HUES64 (cell line): ENCODE measurements around the gene CCNT2. TPM values are rescaled to one million over a fixed set of nuclear protein-coding genes. Genes with fewer than 3 reads are reported as not detected.

ENCODE experiments used
- H3K27ac ChIP-seq: 2 replicates; pipeline ENCODE4 v1.7.0; 2013; ENCODE audit warnings: low read depth, low read length, inconsistent platforms
- H3K27me3 ChIP-seq: 2 replicates; pipeline ENCODE4 v1.6.1; 2013; ENCODE audit warnings: mild to moderate bottlenecking, low read length; ENCODE audit not compliant: insufficient read depth
- H3K36me3 ChIP-seq: 2 replicates; pipeline ENCODE4 v1.6.1; 2013; ENCODE audit warnings: mild to moderate bottlenecking, low read length; ENCODE audit not compliant: insufficient read depth
- H3K4me1 ChIP-seq: 2 replicates; pipeline ENCODE4 v1.6.1; 2013; ENCODE audit warnings: mild to moderate bottlenecking, low read length, moderate library complexity; ENCODE audit not compliant: insufficient read depth
- H3K4me3 ChIP-seq: 2 replicates; pipeline ENCODE4 v1.5.1; 2013; ENCODE audit warnings: mild to moderate bottlenecking, low read length, moderate library complexity
- H3K9ac ChIP-seq: 2 replicates; pipeline ENCODE4 v1.6.1; 2013; ENCODE audit warnings: mild to moderate bottlenecking, low read depth, low read length
- H3K9me3 ChIP-seq: 2 replicates; pipeline ENCODE4 v1.6.1; 2013; ENCODE audit warnings: low read depth, low read length; ENCODE audit not compliant: insufficient read depth
- WGBS: fragments of 150-250, 120-280 bp; methylation state at CpG from one replicate; pipeline ENCODE4 v1.1.7; 2013; ENCODE audit warnings: missing lambda C conversion rate; 5-methylcytosine and 5-hydroxymethylcytosine counted together
- polyA plus RNA-seq, 2 experiments: library from polyadenylated mRNA; stranded (reverse); fragments of 50-300 nt; gene quantifications; one replicate each; pipeline ENCODE4 v1.2.3, GENCODE V29; 2013

Gene CCNT2
- 29.3 TPM for polyA plus RNA-seq (2013, experiment 1 of 2)
- polyA plus RNA-seq (2013, experiment 2 of 2), result 33.2 TPM

DNA sequence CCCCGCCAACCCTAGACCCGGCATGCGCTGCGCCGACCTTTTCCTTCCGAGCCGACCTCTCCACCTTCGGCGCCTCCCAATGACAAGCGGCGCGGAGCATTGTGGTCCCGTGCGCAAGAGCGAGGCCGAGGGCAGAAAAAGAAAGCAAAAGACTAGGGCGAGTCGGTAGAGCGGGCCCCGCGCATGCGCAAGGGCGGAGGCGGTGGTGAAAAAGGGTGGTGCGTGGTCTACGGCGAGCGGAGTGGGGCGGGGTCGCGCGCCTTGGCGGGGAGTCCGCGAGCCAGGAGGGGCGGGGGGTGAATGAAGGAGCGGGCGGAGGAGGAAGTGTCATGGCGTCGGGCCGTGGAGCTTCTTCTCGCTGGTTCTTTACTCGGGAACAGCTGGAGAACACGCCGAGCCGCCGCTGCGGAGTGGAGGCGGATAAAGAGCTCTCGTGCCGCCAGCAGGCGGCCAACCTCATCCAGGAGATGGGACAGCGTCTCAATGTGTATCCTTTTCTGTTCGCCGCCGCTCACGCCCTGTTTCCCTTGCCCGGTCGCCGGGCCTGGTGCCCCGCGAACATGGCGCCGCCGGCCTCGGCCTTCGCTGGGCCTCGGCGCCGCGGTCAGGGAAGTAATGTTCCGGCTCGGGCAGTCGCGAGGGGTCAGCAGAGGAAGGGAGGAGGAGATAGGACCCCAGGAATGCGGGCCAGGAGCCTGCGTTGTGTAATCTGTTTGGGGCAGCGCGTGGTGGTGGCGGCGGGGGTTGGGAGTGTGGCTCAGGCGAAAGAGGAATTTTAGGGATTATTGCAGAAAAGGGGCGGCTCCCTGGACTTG is at the start of gene CCNT2:
Gene CCNT2 (plus strand): TSS at position 297 of the 815 bp plus-strand sequence. CDS start 33 bp downstream, at position 330.
- Histone ChIP-seq H3K4me3 (peak within 1 kb of the TSS; percentile 96), H3K27ac (peak within 1 kb of the TSS; percentile 100), H3K9ac (peak within 1 kb of the TSS; percentile 99), H3K27me3 (no peaks in the 10 kb centered on the region), H3K9me3 (no peaks in the 10 kb centered on the region), H3K4me1 (peaks cover 17% of the 10 kb centered on the region), H3K36me3 (peaks cover 15% of the 10 kb centered on the region)
- under 1% methylated on average over 83 of the region's 83 CpGs for whole genome bisulfite sequencing

DNA sequence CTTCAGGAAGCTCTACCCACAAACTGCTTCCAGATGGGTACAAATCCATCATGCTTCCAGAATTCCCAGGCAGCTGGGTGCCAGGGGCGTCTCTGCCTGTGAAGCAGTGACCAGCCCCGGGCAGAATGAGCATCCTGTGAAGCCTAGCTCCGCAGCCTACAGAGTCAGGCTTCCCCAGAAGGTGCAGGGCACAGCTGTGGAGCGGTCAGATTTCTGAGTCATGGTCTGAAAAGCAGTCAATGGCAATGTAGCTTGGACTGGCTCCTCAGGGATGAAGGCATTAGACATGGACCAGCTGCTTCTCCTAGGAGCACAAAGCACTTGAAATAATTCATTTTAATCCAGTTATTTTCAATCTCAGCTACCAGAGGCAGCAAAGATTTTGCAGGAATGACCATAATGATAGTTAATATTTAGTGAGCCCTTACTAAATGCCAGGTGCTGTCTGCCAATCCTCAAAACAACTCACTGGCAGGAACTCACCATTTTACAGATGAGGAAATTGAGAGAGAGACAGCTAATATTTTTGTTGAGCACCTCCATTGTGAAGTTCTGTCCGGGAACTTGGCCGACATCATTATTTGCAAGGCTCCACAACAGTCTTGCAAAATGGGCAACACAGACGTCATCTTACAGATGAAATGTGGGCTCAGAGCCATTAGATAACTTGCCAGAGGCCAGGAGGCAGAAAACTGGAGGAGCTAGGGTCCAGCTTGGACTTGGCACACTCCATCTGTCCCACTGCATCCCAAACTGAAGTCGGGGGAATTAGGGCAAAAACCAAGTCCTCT is 48.5 kb upstream of the CCNT2 start:
- no peaks in the 10 kb centered on the region for H3K27me3 ChIP-seq
- H3K27ac ChIP-seq, result no peak overlapping the region
- H3K9me3 ChIP-seq, result no peaks in the 10 kb centered on the region
- no peak overlapping the region for H3K9ac ChIP-seq
- H3K4me1 ChIP-seq, result no peaks in the 10 kb centered on the region
- no peak overlapping the region for H3K4me3 ChIP-seq
- H3K36me3 ChIP-seq, result no peaks in the 10 kb centered on the region
- 93% methylated on average over 8 of the region's 8 CpGs for WGBS

DNA sequence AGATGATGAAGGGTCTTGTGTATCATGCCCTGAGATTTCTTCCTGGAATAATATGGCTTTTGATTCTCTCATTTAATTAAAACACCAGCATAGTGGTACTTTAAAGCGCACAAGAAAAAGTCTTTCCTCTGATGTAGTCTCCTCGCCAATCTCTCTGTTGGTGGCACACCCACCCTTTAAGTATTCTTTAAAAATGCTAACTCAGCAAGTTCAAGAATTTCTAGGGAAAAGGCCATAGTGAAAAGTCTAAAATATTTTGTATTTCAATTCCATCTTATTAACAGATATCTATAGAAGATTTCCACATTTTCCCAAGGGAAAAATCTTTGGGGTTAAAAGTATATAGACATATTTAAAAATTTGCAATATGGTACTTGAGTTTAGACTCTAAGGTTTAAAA is 45.5 kb upstream of the CCNT2 start:
- Histone ChIP-seq H3K4me3 (no peak overlapping the region), H3K27ac (no peak overlapping the region), H3K9ac (no peak overlapping the region), H3K9me3 (no peaks in the 10 kb centered on the region), H3K4me1 (no peaks in the 10 kb centered on the region), H3K36me3 (no peaks in the 10 kb centered on the region), H3K27me3 (no peaks in the 10 kb centered on the region)
- 92% methylated on average over 2 of the region's 2 CpGs for WGBS

DNA sequence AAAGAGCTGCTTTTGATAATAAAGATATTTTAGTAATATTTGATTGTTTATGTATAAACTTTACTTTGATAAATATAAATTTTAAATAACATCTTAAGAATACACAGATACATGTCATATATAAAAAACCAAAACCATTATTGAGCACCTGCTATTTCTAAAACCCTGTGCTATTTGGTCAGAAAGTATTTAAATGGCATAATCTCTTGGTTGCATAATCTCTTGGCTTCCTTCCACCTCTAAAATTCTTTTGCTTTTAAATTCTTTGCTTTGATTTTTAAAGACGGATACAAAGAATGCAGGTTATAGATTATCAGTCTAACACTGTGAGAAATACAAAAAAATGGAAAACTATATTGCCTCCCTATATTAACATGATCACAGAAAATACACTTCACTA is 43.3 kb upstream of the CCNT2 start:
- Histone ChIP-seq H3K27ac (no peak overlapping the region), H3K9ac (no peak overlapping the region), H3K36me3 (no peaks in the 10 kb centered on the region), H3K27me3 (no peaks in the 10 kb centered on the region), H3K9me3 (0 out of 2 replicates have a peak, but pooled peaks cover 4% of the 10 kb centered on the region), H3K4me3 (no peak overlapping the region), H3K4me1 (no peaks in the 10 kb centered on the region)
- WGBS, result no CpG with 5 or more reads among the region's 1 CpG

DNA sequence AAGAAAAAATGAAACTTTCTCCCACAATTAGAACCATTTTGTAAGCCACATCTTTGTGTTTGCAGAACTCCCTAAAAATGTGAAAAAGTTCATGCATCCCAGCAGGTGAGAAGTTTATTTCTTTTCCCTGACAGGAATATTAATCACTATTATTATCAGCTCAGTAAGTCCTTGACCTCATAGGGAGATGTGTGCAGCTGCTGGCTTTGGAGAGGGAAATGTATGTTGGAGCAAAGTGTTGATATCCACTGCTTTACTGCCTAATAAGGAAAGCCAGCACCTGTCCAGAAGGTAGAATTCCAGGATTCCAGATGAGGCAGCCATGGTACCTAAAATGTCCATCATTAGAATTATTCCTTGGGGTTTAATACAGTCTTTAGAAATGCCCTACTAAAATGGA is 35.8 kb upstream of the CCNT2 start:
- Histone ChIP-seq H3K27me3 (no peaks in the 10 kb centered on the region), H3K4me3 (no peak overlapping the region), H3K27ac (no peak overlapping the region), H3K36me3 (no peaks in the 10 kb centered on the region), H3K4me1 (no peaks in the 10 kb centered on the region), H3K9me3 (0 out of 2 replicates have a peak, but pooled peaks cover 4% of the 10 kb centered on the region), H3K9ac (no peak overlapping the region)

DNA sequence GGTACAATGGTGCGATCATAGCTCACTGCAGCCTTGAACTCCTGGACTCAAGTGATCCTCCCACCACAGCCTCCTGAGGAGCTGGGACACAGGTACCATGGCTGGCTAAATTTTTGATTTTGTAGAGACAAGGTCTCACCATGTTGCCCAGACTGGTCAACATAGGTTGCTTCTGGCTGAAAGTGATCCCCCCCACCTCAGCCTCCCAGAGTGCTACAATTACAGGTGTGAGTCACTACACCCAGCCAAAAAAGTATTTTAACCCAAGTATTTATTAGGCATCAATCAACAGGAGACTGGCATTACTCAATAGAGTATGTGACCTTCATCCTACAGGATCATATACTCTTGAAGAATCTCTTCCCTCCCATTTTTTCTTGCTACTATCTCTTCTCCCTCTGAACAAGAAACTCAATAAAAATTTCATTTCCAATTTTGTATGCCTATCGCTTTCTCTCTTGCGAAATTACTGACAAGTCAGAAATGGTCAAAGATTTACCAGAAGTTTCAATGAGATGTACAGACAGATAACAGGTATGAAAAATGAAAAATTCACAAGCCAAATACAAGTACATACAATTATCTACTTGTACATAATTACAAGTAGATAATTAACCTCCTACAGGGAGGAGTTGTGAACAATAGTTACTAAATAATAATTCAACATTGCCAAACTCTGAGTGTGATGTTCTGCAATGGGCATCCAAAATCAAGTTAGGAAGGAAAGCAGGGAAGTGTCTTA is 34.9 kb upstream of the CCNT2 start:
- no peaks in the 10 kb centered on the region for H3K4me1 ChIP-seq
- no peaks in the 10 kb centered on the region for H3K27me3 ChIP-seq
- no peak overlapping the region for H3K27ac ChIP-seq
- 92% methylated on average over 3 of the region's 3 CpGs for WGBS
- H3K36me3 ChIP-seq, result no peaks in the 10 kb centered on the region
- H3K9me3 ChIP-seq, result 0 out of 2 replicates have a peak, but pooled peaks cover under 1% of the 10 kb centered on the region
- no peak overlapping the region for H3K9ac ChIP-seq
- no peak overlapping the region for H3K4me3 ChIP-seq

DNA sequence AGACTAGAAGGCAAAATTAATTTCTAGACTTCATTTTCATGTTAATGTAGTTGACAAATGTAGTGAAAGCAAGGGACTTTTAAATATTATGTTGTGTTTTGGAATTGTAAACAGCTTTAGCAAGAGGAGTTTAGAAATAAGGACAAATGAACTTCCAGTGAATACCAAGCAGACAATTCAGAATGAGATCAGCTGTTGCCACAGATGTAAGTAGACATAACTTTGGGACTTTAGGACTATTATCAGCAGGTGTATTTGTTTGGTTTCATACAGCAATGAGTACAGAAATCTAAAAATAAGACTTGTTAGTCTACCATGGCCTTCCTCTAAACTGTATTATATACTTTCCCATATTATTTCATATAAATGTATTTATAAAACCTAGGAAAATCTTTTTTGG is 34.2 kb upstream of the CCNT2 start:
- Histone ChIP-seq H3K9ac (no peak overlapping the region), H3K36me3 (no peaks in the 10 kb centered on the region), H3K27ac (no peak overlapping the region), H3K9me3 (no peaks in the 10 kb centered on the region), H3K4me3 (no peak overlapping the region), H3K27me3 (no peaks in the 10 kb centered on the region), H3K4me1 (no peaks in the 10 kb centered on the region)

DNA sequence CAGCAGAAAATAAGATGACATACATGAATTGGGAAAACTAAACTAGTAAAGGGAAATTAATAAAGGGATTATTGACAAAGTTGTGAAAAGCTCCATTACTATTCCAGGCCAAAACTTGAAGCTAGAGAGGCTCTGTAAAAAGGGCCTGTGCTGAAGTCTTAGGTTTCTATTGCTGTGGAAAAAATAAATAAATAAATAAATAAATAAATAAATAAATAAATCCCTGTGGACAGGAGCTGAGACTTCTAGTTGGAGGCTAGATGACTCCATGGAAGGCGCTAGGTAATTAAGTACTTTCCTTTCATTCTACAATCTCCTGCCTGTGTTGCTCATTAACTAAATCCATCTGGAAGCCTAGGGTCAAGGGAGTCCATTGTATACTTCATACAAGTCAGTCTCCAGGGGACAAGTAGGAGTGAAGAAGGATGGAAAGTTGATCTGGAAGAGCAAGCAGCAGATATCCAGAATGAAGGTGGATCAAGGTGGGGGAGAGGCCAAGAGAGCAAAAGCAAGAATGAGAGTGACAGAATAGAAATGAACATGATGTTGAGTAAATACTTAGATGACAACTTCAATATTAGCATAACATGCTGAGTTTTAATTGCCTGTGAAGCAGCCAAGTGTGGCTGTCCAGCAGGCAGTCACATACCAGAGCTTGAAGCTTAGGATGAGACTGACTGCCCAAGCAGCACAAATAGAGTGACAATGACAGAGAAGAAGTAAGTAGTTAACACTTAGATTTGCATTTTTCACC is 26.2 kb upstream of the CCNT2 start:
- WGBS, result 100% methylated on average over 1 of the region's 1 CpG
- Histone ChIP-seq H3K4me3 (no peak overlapping the region), H3K9ac (no peak overlapping the region)

DNA sequence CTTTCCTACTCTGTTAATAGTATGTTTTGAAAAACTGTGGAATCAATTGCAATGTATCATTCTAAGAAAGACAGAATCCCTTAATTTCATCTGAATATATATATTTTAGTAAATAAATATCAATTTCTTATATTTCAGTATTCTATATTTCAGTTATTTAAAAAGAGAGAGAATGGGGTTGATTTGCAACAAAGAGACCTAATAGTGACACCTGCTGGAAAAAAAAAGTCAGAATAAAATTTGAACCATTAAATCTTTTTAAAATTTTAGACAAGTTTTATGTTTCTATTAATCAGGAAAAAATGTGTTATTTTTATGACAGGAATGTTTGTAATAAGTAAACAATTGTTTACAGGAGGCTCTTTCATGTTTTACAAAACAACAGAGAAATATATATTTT is 20.7 kb upstream of the CCNT2 start:
- H3K36me3 ChIP-seq, result no peaks in the 10 kb centered on the region

More for the DNA sequence above, 26.2 kb upstream of the CCNT2 start:
- Histone ChIP-seq H3K36me3 (no peaks in the 10 kb centered on the region), H3K27ac (no peak overlapping the region), H3K9me3 (no peaks in the 10 kb centered on the region), H3K4me1 (no peaks in the 10 kb centered on the region), H3K27me3 (no peaks in the 10 kb centered on the region)

DNA sequence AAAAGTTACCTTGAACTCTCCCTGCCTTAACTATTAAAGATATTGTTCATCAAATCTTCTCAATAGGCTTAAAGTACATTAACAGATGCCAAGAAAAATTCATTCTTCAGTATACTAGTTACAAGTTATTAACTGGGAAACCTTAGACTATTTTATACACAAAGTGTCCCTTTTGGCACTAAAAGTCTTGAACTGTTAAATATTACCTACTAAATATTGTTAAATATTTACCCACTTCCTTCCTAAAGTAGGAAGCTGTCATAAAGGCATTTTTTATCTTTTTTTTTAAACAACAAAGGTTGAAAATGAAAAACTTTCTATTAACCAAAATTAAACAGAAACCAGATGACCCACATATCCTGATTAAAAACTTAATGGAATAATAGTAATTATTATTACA is 19.4 kb upstream of the CCNT2 start:
- Histone ChIP-seq H3K4me3 (no peak overlapping the region), H3K4me1 (no peaks in the 10 kb centered on the region), H3K9me3 (no peaks in the 10 kb centered on the region), H3K27me3 (no peaks in the 10 kb centered on the region), H3K9ac (no peak overlapping the region), H3K36me3 (no peaks in the 10 kb centered on the region), H3K27ac (no peak overlapping the region)

More for the DNA sequence above, 20.7 kb upstream of the CCNT2 start:
- Histone ChIP-seq H3K27ac (no peak overlapping the region), H3K4me3 (no peak overlapping the region), H3K9ac (no peak overlapping the region), H3K4me1 (no peaks in the 10 kb centered on the region), H3K9me3 (no peaks in the 10 kb centered on the region), H3K27me3 (no peaks in the 10 kb centered on the region)
